ENCODE measurements around the gene ALS2.

ALS2 gene

DNA sequence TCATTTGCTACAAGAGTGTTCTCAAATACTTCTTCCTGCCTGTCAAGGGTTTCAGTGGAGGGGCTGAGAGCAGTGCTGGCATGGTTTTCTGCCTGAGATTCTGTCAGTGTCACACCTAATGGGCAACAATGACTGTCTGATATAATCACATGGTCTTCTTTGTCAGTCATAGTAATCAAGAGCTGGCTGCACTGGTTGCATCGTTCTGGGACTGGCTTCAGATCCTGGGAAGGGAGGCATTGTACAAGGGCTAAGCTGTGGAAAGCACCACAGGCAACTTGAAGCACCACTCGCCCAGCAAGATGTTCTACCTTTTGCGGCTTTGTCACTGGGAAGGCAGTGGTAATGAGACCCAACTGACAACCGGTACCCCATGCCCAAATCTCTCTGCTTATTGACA, 19.6 kb downstream of the ALS2 start:
- in situ Hi-C loops (cut with MboI; ENCODE audit: low sequenced_read_pairs, unreplicated experiment) = no loop called here
- TF ChIP-seq, protein P1, sequence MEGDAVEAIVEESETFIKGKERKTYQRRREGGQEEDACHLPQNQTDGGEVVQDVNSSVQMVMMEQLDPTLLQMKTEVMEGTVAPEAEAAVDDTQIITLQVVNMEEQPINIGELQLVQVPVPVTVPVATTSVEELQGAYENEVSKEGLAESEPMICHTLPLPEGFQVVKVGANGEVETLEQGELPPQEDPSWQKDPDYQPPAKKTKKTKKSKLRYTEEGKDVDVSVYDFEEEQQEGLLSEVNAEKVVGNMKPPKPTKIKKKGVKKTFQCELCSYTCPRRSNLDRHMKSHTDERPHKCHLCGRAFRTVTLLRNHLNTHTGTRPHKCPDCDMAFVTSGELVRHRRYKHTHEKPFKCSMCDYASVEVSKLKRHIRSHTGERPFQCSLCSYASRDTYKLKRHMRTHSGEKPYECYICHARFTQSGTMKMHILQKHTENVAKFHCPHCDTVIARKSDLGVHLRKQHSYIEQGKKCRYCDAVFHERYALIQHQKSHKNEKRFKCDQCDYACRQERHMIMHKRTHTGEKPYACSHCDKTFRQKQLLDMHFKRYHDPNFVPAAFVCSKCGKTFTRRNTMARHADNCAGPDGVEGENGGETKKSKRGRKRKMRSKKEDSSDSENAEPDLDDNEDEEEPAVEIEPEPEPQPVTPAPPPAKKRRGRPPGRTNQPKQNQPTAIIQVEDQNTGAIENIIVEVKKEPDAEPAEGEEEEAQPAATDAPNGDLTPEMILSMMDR (IDR thresholded peaks at IDR 0.05; ENCODE audit: borderline replicate concordance, control extremely low read depth, extremely low read depth, insufficient read depth, missing control alignments) = no peak
- DNase-seq (ENCODE audit: low spot score) = no peak

DNA sequence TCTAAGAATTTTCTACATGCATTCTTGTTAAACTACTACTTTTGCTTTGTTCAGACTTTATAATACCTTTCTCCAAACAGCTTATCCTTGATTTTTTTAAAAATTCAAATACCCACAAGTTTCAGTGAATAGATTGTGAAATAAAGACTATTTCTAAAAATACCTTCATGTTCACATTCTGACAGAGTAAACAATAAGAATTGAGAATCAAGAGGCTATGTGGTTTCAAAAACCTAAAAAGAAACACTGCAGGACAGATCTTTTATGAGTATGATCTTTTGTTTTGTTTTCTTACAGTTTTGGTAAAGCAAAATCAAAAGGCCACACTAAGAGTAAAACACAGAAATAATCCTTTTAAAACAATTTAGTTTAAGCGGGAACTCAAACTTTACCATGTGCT, 21.2 kb downstream of the ALS2 start:
- no peak for DNase-seq (ENCODE audit: low spot score)
- TF ChIP-seq, protein P1 (IDR thresholded peaks at IDR 0.05; ENCODE audit: borderline replicate concordance, control extremely low read depth, extremely low read depth, insufficient read depth, missing control alignments) = no peak

DNA sequence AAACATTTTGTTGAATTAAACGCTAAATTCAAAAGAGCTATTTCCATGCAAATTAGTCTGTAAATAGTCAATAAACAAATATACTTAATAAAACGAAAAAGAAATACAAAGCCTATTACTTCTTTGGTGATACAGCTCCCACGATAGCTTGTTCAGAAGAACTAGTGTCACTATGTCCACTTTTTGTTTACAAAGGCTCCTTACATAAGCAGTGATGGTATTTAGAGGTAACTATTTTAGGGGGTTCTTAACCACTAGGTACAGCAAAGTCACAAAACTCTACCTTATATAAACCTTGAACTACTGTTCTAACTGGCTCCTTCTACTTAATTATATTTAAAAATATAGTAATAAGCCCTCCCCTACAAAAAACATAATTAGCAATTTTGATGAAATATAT, 21.9 kb downstream of the ALS2 start:
- in situ Hi-C loops (cut with MboI; ENCODE audit: low sequenced_read_pairs, unreplicated experiment) = no loop called here
- TF ChIP-seq, protein P1 (IDR thresholded peaks at IDR 0.05; ENCODE audit: borderline replicate concordance, control extremely low read depth, extremely low read depth, insufficient read depth, missing control alignments) = no peak
- no peak for DNase-seq (ENCODE audit: low spot score)

More for the DNA sequence above, 21.2 kb downstream of the ALS2 start:
- in situ Hi-C loops (cut with MboI; ENCODE audit: low sequenced_read_pairs, unreplicated experiment) = no loop called here

DNA sequence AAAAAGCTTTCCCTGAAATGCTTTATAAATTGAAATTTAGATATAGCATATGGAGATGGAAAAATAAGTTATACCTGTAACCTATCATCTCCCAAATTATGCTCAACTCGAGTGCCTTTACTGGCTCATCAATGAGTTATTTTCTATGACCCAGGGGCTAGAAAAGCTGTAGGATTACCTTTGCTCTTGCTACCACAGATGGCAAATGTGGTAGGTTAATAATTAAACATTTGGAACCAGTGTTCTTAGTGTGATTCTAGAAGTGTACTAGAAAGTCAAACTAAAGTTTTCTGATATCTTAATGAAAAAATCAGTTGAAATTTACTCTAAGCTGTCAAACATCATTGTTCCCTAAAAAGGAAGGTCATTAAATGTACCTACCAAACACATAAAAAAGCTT, 22.5 kb downstream of the ALS2 start:
- no peak for DNase-seq (ENCODE audit: low spot score)
- in situ Hi-C loops (cut with MboI; ENCODE audit: low sequenced_read_pairs, unreplicated experiment) = no loop called here
- TF ChIP-seq, protein P1 (IDR thresholded peaks at IDR 0.05; ENCODE audit: borderline replicate concordance, control extremely low read depth, extremely low read depth, insufficient read depth, missing control alignments) = no peak

DNA sequence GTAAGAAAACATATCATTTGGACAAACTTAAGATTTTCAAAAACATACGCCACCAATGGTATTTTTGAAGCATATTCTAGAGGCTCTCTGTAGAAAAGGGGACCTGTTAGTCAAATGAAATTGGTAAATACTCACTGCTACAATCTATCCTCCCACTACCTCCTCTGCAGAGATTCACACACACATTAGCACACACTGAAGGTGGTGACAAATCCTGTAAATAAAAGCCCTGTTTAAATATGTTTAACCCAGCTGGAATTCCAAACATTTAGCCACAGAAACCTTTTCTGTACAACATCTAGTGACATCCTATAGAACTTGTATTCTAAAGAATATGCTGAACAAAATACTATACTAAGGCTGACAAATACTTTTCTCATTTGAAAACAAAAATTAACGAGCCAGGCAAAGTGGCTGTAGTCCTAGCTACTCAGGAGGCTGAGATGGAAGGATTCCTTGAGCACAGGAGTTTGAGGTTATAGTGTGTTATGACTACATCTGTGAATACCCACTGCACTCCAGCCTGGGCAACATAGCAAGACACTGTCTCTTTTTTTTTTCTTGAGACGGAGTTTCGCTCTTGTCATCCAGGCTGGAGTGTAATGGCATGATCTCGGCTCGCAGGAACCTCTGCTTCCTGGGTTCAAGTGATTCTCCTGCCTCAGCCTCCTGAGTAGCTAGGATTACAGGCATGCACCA, 25.9 kb downstream of the ALS2 start:
- TF ChIP-seq, protein P1 (IDR thresholded peaks at IDR 0.05; ENCODE audit: borderline replicate concordance, control extremely low read depth, extremely low read depth, insufficient read depth, missing control alignments) = no peak
- DNase-seq (ENCODE audit: low spot score) = no peak
- in situ Hi-C loops (cut with MboI; ENCODE audit: low sequenced_read_pairs, unreplicated experiment) = no loop called here

DNA sequence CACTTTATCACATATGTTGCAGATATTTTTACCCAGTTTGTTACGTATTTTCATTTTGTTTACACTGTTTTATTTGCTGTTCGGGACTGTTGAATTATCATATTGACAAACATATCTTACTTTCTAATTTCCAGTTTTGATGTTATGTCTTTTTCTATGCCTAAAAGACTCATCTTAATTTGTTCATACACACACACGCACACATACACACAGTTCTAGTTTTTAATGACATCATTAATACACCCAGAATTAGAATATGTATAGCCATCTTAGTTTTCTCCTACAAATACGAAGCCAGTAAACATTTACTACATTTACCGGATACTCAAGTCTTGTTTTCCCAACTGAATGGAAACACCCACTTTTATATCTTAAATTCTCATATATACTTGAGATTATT, 29.2 kb downstream of the ALS2 start:
- DNase-seq (ENCODE audit: low spot score) = no peak
- in situ Hi-C loops (cut with MboI; ENCODE audit: low sequenced_read_pairs, unreplicated experiment) = no loop called here
- TF ChIP-seq, protein P1 (IDR thresholded peaks at IDR 0.05; ENCODE audit: borderline replicate concordance, control extremely low read depth, extremely low read depth, insufficient read depth, missing control alignments) = no peak

Measured in GM13976 (cell line).